SH-SY5Y (cell line): ENCODE results near the gene ATP1A1.

Source experiments
- GATA2 ChIP-seq: IDR thresholded peaks from 2 replicates; pipeline ENCODE4 v1.6.1; 2011; ENCODE audit warnings: mild to moderate bottlenecking, low read depth, low read length
- GATA3 ChIP-seq: IDR thresholded peaks from 2 replicates; pipeline ENCODE4 v1.6.1; 2011; ENCODE audit warnings: low read depth, mild to moderate bottlenecking, low read length, moderate library complexity

GRCh38 chr1:116346943-116347673 lies 25.9 kb upstream of the ATP1A1 start:
- TF ChIP-seq GATA2 = no peak
- no peak for TF ChIP-seq GATA3
